HG03354 (cell line): ENCODE measurements around the gene AGAP1.

Source experiments
- ATAC-seq: cut with Tn5 transposase; IDR thresholded peaks from one replicate; pipeline ENCODE4 v1.9.1; 2021; ENCODE audit warnings: mild to moderate bottlenecking; ENCODE audit not compliant: unreplicated experiment, poor library complexity, severe bottlenecking

The AGAP1 gene

DNA sequence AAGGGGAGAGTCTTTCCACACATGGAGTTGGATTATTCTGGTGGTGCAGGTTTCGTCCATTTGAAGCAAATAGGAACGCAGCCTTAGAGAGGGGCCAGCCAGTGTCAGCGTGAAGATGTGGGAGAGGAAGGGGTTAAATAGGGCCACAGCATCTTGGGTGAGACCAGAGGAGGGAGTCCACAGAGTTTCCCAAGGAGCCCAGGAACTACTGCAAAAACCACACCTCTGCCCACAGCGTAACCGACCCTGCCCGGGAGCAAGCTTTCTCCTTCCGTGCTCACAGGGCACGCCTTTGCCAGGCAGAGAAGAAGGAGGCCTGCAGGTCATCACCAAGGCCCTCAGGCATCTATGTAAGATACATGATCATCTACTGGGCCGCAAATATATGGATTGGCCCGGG, 314.5 kb downstream of the AGAP1 start:
- no peak for ATAC-seq

GRCh38 chr2:235810252-235810651, 316.4 kb downstream of the AGAP1 start:
- no peak for ATAC-seq

GRCh38 chr2:235810846-235811245, 317.0 kb downstream of the AGAP1 start:
- ATAC-seq, result no peak

- ATAC-seq, result no peak
Measured at GRCh38 chr2:235811446-235812184, 317.8 kb downstream of the AGAP1 start.

DNA sequence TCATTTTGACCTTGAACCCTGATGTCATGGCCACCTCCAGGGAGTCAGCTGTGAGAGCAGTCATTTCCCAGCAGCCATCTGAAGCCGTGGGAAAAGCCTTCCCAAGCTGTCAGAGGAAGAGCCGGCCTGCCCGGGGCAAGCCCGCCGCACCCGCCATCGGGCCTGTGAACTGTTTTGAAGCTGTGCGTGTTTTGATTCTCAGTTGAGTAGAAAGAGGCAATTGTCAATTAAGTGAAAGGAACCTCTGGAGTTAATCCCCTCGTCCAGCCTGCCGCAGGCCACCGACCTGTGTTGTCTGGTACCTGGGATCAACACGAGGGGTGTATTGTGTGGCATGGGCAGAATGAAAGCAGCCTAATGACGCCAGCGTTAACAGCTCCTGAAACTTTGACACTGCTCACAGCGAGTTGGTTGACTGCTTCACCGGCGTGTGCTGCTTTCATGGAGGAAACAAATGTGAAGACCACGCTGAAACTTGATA, 318.4 kb downstream of the AGAP1 start:
- ATAC-seq, result no peak

DNA sequence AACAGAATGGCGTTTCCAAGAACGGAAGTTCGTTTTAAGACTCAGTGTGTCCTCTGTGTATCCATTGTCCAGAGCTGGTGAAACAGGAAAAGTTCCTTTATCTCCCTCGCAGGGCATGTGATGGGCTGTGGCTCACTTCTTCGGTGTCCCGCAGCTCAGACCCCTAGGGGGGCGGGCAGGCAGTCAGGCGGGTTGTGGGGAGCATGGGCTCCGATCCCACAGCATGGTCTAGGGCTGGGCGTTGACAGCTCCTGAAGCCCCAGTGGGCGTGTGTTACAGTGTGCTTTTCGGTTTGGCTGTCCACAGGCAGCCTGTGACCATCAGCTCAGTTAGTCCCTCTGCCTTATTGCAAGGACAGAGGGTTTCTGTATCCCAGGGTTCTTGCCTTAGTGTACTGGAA, 319.6 kb downstream of the AGAP1 start:
- ATAC-seq, result no peak

DNA sequence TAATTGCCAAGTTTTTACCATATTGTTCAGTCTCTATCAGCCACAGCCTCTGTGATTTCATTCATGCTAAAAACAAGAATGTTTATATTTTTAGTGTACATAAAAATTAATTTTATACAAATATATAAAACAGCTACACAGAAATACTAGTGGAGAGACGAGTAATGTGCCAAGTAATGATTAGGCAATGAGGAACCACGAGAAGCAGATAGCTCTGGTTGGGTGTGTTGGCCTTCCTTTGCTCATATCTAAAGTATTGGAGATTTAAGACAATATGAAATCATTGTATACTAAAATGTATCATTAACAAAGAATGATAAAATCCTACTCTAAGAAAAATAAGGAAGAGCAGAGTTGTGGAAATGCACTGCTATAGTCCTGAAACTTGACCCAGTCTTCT, 326.7 kb downstream of the AGAP1 start:
- no peak for ATAC-seq

DNA sequence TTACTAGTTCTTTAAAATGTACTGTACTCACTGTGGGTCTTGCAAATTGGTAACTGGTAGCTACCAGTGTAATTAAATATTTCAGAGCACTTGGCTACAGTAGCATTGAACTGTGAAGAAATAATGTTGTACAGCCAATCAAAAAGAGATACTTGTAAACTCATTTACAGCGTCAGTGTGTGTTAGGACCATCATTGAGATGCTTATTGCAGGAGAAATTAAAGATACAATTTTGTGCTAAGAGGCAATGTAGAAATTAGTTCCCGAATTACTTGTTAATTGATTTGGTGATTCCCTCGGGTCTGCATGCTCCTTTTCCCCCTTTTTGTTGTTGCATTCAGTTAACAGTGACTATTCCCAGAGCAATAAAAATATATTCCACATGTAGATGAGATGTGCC, 330.5 kb downstream of the AGAP1 start:
- ATAC-seq, result no peak

GRCh38 chr2:235825946-235826345, 332.1 kb downstream of the AGAP1 start:
- ATAC-seq, result no peak

GRCh38 chr2:235826826-235827225, 333.0 kb downstream of the AGAP1 start:
- ATAC-seq, result no peak

DNA sequence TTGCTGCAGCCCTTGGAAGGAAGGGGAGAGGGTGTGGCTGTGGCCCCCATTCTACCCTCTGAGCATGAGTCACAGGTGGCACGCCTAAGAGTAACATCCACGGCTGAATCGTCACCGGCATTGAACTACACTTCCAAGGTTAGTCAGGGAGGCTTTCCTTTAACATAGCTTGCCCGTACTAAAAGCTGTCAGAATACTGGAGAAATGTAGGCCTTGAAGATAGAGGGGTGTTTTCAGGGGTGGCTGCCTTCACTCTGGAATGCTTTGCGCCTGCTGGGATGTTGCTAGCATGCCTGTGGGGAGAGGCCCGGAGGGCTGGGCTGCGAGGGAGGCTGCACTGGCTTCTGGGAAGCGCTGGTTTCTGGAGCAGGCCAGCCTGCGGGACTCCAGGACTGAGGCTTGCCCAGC, 333.7 kb downstream of the AGAP1 start:
- ATAC-seq, result no peak

DNA sequence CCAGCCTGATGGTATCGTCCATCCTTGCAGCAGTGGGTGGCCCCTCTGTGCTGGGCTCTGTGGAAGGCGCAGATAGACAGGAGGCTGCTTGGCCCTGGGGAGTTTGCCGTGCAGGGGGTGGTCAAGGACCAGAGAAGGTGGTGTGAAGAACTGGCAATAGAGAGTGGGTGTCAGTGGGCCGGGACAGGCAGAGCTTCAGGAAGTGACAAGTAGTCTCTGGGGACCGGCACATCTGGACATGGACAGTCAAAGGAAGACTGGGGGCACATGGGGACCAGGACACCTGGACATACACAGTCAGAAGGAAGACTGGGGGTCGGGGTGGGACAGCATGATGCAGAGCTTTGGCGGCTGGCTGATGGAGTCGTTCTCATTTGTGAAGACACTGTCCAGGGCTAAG, 335.9 kb downstream of the AGAP1 start:
- no peak for ATAC-seq

- ATAC-seq, result no peak
Measured at GRCh38 chr2:235831755-235832154, 337.9 kb downstream of the AGAP1 start.

- no peak for ATAC-seq
Measured at GRCh38 chr2:235832941-235833340, 339.1 kb downstream of the AGAP1 start.

DNA sequence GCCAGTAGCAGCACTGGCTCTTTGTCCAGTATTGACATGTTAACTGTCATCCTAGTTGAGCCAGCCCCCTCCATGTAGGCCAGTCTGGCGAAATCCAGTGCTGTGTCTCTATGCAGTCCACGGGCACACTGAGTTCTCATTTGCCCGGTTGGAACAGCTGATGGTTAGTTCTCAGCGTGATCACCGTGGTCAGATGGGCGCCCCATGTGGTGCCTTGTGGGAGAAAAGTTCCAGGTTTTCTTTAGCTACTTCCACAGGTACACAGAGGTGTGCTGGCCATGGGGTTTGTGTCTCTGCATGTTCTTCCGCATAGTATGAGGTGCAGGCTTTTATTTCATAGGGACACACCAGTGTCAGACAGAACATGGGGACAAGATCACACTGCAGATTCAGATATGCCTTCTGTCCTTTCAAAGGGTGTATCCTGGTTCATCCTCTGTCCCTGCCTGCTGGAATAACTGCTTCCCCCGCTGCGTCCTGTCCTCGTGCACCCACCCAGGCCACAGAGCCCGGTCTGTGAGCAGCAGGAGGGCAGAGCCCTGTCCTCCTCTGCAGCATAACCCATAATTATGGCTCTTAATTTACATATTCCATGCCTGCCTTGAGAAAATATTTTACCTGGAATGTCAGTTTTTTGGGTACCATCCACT, 340.3 kb downstream of the AGAP1 start:
- no peak for ATAC-seq

GRCh38 chr2:235834781-235835180, 340.9 kb downstream of the AGAP1 start:
- no peak for ATAC-seq

DNA sequence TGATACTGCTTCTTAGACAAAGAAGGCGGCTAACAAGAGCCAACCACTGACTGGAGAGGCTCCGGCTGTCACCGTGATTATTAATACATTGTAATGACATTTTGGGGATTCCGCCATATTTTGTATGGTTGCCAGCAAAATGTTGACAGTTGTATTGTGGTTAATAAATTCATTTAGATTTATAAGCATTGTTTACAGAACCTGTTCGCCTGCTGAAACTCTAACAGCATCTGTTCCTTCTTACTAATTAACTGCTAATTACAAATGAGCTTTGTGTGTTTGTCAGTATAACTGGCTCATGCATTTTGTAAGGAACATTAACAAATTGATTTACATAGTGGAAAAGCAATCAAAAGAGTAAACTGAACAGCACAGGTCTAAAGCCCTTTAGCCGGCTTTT, 342.0 kb downstream of the AGAP1 start:
- no peak for ATAC-seq

GRCh38 chr2:235836491-235836911, 342.7 kb downstream of the AGAP1 start:
- no peak for ATAC-seq

DNA sequence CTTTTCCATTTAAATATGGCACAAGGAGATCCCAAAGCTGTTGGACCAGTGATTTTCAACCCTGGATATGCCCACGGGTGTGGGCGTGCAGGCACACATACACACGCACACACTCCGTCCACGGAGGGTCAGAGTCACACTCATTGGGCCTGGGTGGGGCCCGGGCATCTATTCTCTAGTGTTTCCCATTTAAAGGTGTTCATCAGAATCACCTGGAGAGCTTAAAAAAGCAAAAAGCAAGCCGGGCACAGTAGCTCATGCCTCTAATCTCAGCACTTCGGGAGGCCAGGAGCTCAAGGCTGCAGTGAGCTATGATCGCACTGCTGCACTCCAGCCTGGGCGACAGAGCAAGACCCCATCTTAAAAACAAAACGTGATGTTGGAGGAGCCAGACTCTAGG, 345.4 kb downstream of the AGAP1 start:
- no peak for ATAC-seq

DNA sequence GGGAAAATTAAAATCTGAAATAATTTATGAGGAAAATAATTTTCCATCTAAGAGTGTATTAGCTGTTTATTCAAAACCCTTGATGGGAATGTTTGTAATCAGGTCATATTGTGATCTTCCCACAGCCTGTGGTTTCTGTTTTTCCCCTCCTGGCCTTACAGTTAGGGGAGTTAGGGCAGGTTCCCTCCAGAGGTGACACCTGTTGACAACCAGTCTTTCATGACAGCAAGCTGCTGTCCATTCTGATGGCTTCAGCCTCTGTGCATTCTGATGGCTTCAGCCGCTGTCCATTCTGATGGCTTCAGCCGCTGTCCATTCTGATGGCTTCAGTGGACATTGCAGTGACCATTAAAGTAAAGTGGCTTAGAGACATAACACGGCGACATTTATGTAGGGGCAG, 346.1 kb downstream of the AGAP1 start:
- ATAC-seq, result no peak

GRCh38 chr2:235841863-235842262, 348.0 kb downstream of the AGAP1 start:
- ATAC-seq, result no peak
